ENCODE measurements around the gene ERC2. TPM values are rescaled to one million over a fixed set of nuclear protein-coding genes. Genes with fewer than 3 reads are reported as not detected.

The ERC2 gene
- total RNA-seq, 1 donor from 2014 or later = 0.35 TPM

GRCh38 chr3:55963601-55964000 is 504.7 kb downstream of the ERC2 start:
- Mint-ChIP-seq H3K36me3 (ENCODE audit: unreplicated experiment) (no peaks in the 10 kb centered on the region), H3K27me3 (ENCODE audit: unreplicated experiment) (no peaks in the 10 kb centered on the region), H3K4me1 (ENCODE audit: unreplicated experiment) (no peaks in the 10 kb centered on the region), H3K9me3 (ENCODE audit: unreplicated experiment) (peaks cover 3% of the 10 kb centered on the region), H3K27ac (ENCODE audit: unreplicated experiment) (no peak overlapping the region), H3K4me3 (ENCODE audit: unreplicated experiment) (no peak overlapping the region)
- DNase-seq (ENCODE audit: extremely low spot score, unreplicated experiment) = no peak
- TF ChIP-seq CTCF (IDR thresholded peaks at IDR 0.05) = no peak

DNA sequence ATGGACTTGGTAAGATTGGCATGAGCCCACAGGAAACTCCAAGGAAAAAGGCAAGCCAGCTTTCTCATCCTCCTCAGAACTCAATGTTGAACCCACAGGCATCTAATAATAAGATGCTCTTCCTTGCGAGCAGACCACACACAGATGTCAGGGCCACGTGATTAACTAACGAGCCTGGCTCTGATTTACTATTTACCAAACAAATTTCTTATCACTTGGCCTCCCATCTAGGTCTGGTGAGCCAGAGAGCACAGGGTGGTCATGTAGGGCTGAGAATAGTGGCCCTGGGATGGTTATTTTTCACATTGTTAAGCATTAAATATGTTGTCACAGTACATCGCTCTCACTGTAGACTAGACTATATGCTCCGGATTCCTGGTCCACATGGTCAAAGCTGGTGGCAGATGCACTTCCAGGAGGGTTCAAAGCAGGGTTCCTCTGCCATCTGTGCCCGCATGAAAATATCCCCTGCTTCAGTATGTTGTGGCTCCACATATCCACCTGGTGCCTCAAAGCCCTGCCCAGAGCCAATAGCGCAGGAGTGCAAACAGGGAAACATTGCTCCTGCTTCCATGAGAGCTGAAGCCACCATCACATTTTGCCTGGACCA is 508.7 kb downstream of the ERC2 start:
- DNase-seq (ENCODE audit: extremely low spot score, unreplicated experiment) = no peak
- no peak overlapping the region for H3K4me3 Mint-ChIP-seq (ENCODE audit: unreplicated experiment)
- no peak for TF ChIP-seq CTCF (IDR thresholded peaks at IDR 0.05)
- H3K9me3 Mint-ChIP-seq (ENCODE audit: unreplicated experiment) = no peaks in the 10 kb centered on the region
- no peaks in the 10 kb centered on the region for H3K36me3 Mint-ChIP-seq (ENCODE audit: unreplicated experiment)
- no peaks in the 10 kb centered on the region for H3K27me3 Mint-ChIP-seq (ENCODE audit: unreplicated experiment)
- H3K27ac Mint-ChIP-seq (ENCODE audit: unreplicated experiment) = no peak overlapping the region
- no peaks in the 10 kb centered on the region for H3K4me1 Mint-ChIP-seq (ENCODE audit: unreplicated experiment)

GRCh38 chr3:55958605-55959004 is 509.7 kb downstream of the ERC2 start:
- TF ChIP-seq CTCF (IDR thresholded peaks at IDR 0.05) = no peak
- Mint-ChIP-seq H3K27me3 (ENCODE audit: unreplicated experiment) (peaks cover under 1% of the 10 kb centered on the region), H3K36me3 (ENCODE audit: unreplicated experiment) (no peaks in the 10 kb centered on the region), H3K9me3 (ENCODE audit: unreplicated experiment) (no peaks in the 10 kb centered on the region), H3K4me1 (ENCODE audit: unreplicated experiment) (no peaks in the 10 kb centered on the region), H3K27ac (ENCODE audit: unreplicated experiment) (no peak overlapping the region), H3K4me3 (ENCODE audit: unreplicated experiment) (no peak overlapping the region)
- DNase-seq (ENCODE audit: extremely low spot score, unreplicated experiment) = no peak

DNA sequence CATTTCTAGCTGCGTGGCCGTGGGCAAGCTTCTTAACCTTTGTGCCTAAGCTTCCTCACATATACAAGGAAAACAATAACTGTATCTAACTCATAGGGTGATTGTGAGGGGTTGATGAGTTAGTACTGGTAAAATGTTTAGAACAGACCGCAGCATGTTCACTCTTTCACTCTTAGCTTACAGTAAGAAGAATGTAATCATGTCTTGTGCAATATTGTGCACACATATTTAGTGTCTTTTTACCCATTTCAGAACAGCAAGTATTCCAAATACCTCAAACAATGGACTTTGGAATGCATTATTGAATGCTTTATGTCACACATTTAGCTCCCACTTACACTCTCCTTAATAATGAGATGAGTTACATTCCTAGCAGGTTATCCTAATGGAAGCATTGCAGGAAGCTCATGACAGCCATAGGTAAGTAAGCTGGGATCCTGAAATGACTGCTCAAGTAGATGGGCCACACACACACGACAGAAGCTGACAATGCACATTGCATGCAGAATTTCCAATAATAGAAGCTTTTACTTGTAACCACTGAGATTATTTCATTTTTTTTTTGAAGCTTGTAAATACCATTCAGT is 512.3 kb downstream of the ERC2 start:
- no peaks in the 10 kb centered on the region for H3K36me3 Mint-ChIP-seq (ENCODE audit: unreplicated experiment)
- peaks cover 10% of the 10 kb centered on the region for H3K27me3 Mint-ChIP-seq (ENCODE audit: unreplicated experiment)
- H3K27ac Mint-ChIP-seq (ENCODE audit: unreplicated experiment) = no peak overlapping the region
- no peaks in the 10 kb centered on the region for H3K9me3 Mint-ChIP-seq (ENCODE audit: unreplicated experiment)
- no peak for DNase-seq (ENCODE audit: extremely low spot score, unreplicated experiment)
- no peak for TF ChIP-seq CTCF (IDR thresholded peaks at IDR 0.05)
- no peak overlapping the region for H3K4me3 Mint-ChIP-seq (ENCODE audit: unreplicated experiment)
- H3K4me1 Mint-ChIP-seq (ENCODE audit: unreplicated experiment) = no peaks in the 10 kb centered on the region

DNA sequence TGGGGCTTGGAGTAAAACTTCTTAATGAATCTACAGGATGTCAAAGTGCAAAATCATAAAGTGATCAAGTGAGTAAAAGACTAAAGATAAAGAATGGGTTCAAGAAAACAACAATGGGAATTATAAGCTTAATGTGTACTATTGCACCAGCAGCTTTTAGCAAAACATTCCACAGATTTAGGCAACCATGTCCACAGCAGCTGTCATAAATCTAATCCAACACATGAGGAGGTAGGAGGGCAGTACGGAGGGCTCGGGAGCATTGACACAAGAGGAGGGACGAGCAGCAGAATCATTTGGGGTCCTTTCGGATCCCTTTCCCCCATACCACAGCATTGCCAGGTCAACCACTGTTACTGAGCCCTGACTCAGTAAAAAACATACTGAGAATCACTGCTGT is 516.9 kb downstream of the ERC2 start:
- H3K27ac Mint-ChIP-seq (ENCODE audit: unreplicated experiment) = no peak overlapping the region
- no peak for DNase-seq (ENCODE audit: extremely low spot score, unreplicated experiment)
- no peak overlapping the region for H3K4me3 Mint-ChIP-seq (ENCODE audit: unreplicated experiment)
- H3K4me1 Mint-ChIP-seq (ENCODE audit: unreplicated experiment) = no peaks in the 10 kb centered on the region
- no peaks in the 10 kb centered on the region for H3K9me3 Mint-ChIP-seq (ENCODE audit: unreplicated experiment)
- peaks cover 13% of the 10 kb centered on the region for H3K27me3 Mint-ChIP-seq (ENCODE audit: unreplicated experiment)
- H3K36me3 Mint-ChIP-seq (ENCODE audit: unreplicated experiment) = no peaks in the 10 kb centered on the region
- no peak for TF ChIP-seq CTCF (IDR thresholded peaks at IDR 0.05)
